ENCODE measurements around the gene HNRNPF.

DNA sequence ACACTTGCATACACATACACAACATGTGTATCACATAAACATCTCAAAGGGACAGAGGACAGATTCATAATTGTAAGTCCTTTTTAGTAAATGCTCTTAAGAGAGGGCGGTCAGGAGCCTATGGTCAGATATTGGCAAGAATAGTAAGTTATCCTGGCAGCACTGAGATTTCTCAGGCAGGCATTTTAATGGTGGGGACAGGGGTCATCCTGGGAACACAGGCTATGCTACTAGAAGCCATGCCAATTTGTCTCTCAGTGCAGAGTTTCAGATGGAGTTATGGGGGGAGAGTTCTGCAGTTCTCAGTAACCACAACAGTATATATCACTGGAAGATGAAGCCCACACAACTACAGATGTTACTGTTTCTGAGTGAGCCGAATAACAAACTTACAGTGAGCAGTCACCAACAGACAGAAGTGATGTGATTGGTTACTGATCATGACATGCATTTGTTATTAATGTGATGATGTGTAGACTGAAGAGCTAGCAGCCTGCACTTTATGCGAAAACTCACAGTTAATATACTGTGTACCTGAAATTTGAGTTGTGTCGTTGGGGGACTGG lies 44.4 kb upstream of the HNRNPF start:
- TF ChIP-seq, protein P1, sequence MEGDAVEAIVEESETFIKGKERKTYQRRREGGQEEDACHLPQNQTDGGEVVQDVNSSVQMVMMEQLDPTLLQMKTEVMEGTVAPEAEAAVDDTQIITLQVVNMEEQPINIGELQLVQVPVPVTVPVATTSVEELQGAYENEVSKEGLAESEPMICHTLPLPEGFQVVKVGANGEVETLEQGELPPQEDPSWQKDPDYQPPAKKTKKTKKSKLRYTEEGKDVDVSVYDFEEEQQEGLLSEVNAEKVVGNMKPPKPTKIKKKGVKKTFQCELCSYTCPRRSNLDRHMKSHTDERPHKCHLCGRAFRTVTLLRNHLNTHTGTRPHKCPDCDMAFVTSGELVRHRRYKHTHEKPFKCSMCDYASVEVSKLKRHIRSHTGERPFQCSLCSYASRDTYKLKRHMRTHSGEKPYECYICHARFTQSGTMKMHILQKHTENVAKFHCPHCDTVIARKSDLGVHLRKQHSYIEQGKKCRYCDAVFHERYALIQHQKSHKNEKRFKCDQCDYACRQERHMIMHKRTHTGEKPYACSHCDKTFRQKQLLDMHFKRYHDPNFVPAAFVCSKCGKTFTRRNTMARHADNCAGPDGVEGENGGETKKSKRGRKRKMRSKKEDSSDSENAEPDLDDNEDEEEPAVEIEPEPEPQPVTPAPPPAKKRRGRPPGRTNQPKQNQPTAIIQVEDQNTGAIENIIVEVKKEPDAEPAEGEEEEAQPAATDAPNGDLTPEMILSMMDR (IDR thresholded peaks at IDR 0.05 in 2 of 3, conservative IDR thresholded peaks at IDR 0.05 in 1 of 3; ENCODE audit: borderline replicate concordance in 1 of 3, insufficient read depth in 1 of 3, low read depth in 2 of 3, low read length in 2 of 3), result no peak
- TF ChIP-seq POLR2A (IDR thresholded peaks at IDR 0.05; ENCODE audit: borderline replicate concordance, extremely low read depth, insufficient read depth, insufficient read length), result no peak
- TF ChIP-seq SIN3A (IDR thresholded peaks at IDR 0.05; ENCODE audit: low read depth), result no peak
- TF ChIP-seq YY1 (IDR thresholded peaks at IDR 0.05; ENCODE audit: extremely low read depth, insufficient replicate concordance, low read depth, low read length), result no peak
- no peak for TF ChIP-seq TCF7L2 (IDR thresholded peaks at IDR 0.05; ENCODE audit: borderline replicate concordance, extremely low read depth, insufficient read depth, insufficient read length)
- no peak for TF ChIP-seq SP1 (IDR thresholded peaks at IDR 0.05; ENCODE audit: low read depth)
- TF ChIP-seq, protein P2, sequence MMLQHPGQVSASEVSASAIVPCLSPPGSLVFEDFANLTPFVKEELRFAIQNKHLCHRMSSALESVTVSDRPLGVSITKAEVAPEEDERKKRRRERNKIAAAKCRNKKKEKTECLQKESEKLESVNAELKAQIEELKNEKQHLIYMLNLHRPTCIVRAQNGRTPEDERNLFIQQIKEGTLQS (IDR thresholded peaks at IDR 0.05), result no peak
- no peak for TF ChIP-seq JUND (IDR thresholded peaks at IDR 0.05)
- TF ChIP-seq, protein P3, sequence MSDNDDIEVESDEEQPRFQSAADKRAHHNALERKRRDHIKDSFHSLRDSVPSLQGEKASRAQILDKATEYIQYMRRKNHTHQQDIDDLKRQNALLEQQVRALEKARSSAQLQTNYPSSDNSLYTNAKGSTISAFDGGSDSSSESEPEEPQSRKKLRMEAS (IDR thresholded peaks at IDR 0.05), result no peak
- TF ChIP-seq POLR2AphosphoS5 (IDR thresholded peaks at IDR 0.05; ENCODE audit: low read depth, low read length), result no peak
- TF ChIP-seq, protein P4, sequence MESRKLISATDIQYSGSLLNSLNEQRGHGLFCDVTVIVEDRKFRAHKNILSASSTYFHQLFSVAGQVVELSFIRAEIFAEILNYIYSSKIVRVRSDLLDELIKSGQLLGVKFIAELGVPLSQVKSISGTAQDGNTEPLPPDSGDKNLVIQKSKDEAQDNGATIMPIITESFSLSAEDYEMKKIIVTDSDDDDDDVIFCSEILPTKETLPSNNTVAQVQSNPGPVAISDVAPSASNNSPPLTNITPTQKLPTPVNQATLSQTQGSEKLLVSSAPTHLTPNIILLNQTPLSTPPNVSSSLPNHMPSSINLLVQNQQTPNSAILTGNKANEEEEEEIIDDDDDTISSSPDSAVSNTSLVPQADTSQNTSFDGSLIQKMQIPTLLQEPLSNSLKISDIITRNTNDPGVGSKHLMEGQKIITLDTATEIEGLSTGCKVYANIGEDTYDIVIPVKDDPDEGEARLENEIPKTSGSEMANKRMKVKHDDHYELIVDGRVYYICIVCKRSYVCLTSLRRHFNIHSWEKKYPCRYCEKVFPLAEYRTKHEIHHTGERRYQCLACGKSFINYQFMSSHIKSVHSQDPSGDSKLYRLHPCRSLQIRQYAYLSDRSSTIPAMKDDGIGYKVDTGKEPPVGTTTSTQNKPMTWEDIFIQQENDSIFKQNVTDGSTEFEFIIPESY (IDR thresholded peaks at IDR 0.05; ENCODE audit: extremely low read depth, insufficient replicate concordance, low read length), result no peak
- TF ChIP-seq EGR1 (IDR thresholded peaks at IDR 0.05; ENCODE audit: low read depth), result no peak
- TF ChIP-seq EZH2 (IDR thresholded peaks at IDR 0.05), result no peak
